ENCODE results near the gene DGKI.

- TF ChIP-seq CTCF (IDR thresholded peaks at IDR 0.05) (no peak), POLR2A (IDR thresholded peaks at IDR 0.05) (no peak), EP300 (IDR thresholded peaks at IDR 0.05) (no peak)
Measured at GRCh38 chr7:137519181-137519691, 327.5 kb downstream of the DGKI start.

All from stomach (tissue), 4 donors.